MM.1S (cell line): ENCODE data around the gene TMEM59L.
A peak's percentile ranks its signal among the peaks of the same experiment; 100 is the strongest.

Source experiments
- DNase-seq: peaks from one replicate; pipeline ENCODE4 v3.0.0-alpha.2; 2015
- H2AFZ ChIP-seq: fragments of 300-600 bp; sonication (generic); 2 replicates; pipeline ENCODE4 v1.6.0; 2016; ENCODE audit warnings: antibody characterized with exemption, low read length
- H3F3A ChIP-seq: fragments of 300-600 bp; sonication (generic); 2 replicates; pipeline ENCODE4 v1.6.1; 2016; ENCODE audit warnings: mild to moderate bottlenecking, antibody characterized with exemption, low read length, moderate library complexity, mixed read lengths; ENCODE audit not compliant: insufficient read depth
- H3K27ac ChIP-seq: fragments of 300-600 bp; sonication (generic); 2 replicates; pipeline ENCODE4 v1.5.1; 2016; ENCODE audit warnings: mild to moderate bottlenecking, low read length
- H3K27me3 ChIP-seq: fragments of 300-600 bp; sonication (generic); replicated peaks from 2 replicates; pipeline ENCODE4 v1.6.0; 2016; ENCODE audit warnings: low read length; ENCODE audit not compliant: insufficient read depth
- H3K36me3 ChIP-seq: fragments of 300-600 bp; sonication (generic); replicated peaks from 2 replicates; pipeline ENCODE4 v1.6.1; 2016; ENCODE audit warnings: mild to moderate bottlenecking, low read length, mixed read lengths; ENCODE audit not compliant: insufficient read depth
- H3K4me1 ChIP-seq: fragments of 300-600 bp; sonication (generic); 2 replicates; pipeline ENCODE4 v1.6.1; 2016; ENCODE audit warnings: low read length, mixed read lengths
- H3K4me2 ChIP-seq: fragments of 300-600 bp; sonication (generic); 2 replicates; pipeline ENCODE4 v1.6.0; 2016; ENCODE audit warnings: low read depth, low read length
- H3K4me3 ChIP-seq: fragments of 300-600 bp; sonication (generic); 2 replicates; pipeline ENCODE4 v1.5.1; 2016; ENCODE audit warnings: low read length, mixed read lengths
- H3K79me2 ChIP-seq: fragments of 300-600 bp; sonication (generic); 2 replicates; pipeline ENCODE4 v1.6.1; 2016; ENCODE audit warnings: mixed run types, low read length, mixed read lengths
- H3K9ac ChIP-seq: fragments of 300-600 bp; sonication (generic); 2 replicates; pipeline ENCODE4 v1.6.1; 2016; ENCODE audit warnings: low read length, mixed read lengths
- H3K9me2 ChIP-seq: fragments of 300-600 bp; sonication (generic); replicated peaks from 2 replicates; pipeline ENCODE4 v1.6.1; 2016; ENCODE audit warnings: mild to moderate bottlenecking, low read length, mixed read lengths; ENCODE audit not compliant: insufficient read depth
- H3K9me3 ChIP-seq: fragments of 300-600 bp; sonication (generic); replicated peaks from 2 replicates; pipeline ENCODE4 v1.6.1; 2016; ENCODE audit warnings: mild to moderate bottlenecking, low read length, mixed read lengths; ENCODE audit not compliant: insufficient read depth
- H4K20me1 ChIP-seq: fragments of 300-600 bp; sonication (generic); 2 replicates; pipeline ENCODE4 v1.6.1; 2016; ENCODE audit warnings: mild to moderate bottlenecking, low read length, moderate library complexity, mixed read lengths; ENCODE audit not compliant: insufficient read depth
- EZH2 ChIP-seq: fragments of 300-600 bp; sonication (generic); optimal IDR thresholded peaks from 2 replicates; pipeline ENCODE3; 2017; ENCODE audit warnings: low read depth, mild to moderate bottlenecking, antibody characterized with exemption, low read length, mixed read lengths
- EZH2phosphoT487 ChIP-seq: fragments of 300-600 bp; sonication (generic); IDR thresholded peaks from 2 replicates; pipeline ENCODE4 v1.6.1; 2018; ENCODE audit warnings: antibody characterized with exemption, low read length
- TF ChIP-seq, protein P1 (sequence below): fragments of 300-600 bp; sonication (generic); IDR thresholded peaks from 2 replicates; pipeline ENCODE4 v1.5.1; 2016; ENCODE audit warnings: antibody characterized with exemption, low read length, mixed read lengths

The TMEM59L gene

GRCh38 chr19:18593367-18594095, 19.1 kb upstream of the TMEM59L start:
- Histone ChIP-seq H3K27ac (no peak overlapping the region), H3K9me2 (no peaks in the 10 kb centered on the region), H3K4me3 (no peak overlapping the region; the same call in 1 of the 2 replicates), H3K4me1 (peaks cover 5% of the 10 kb centered on the region), H3F3A (peaks cover 17% of the 10 kb centered on the region), H3K9me3 (no peaks in the 10 kb centered on the region), H4K20me1 (no peaks in the 10 kb centered on the region), H3K36me3 (0 out of 2 replicates have a peak, but pooled peaks cover 7% of the 10 kb centered on the region), H3K9ac (no peak overlapping the region), H2AFZ (no peak overlapping the region), H3K4me2 (peak overlapping the region; percentile 99; the same call in 1 of the 2 replicates), H3K27me3 (peaks cover 16% of the 10 kb centered on the region), H3K79me2 (peaks cover 16% of the 10 kb centered on the region)
- DNase-seq, result no peak
- TF ChIP-seq EZH2phosphoT487, result no peak

GRCh38 chr19:18594096-18594823, 18.4 kb upstream of the TMEM59L start:
- Histone ChIP-seq H3K79me2 (peaks cover 16% of the 10 kb centered on the region), H3K27ac (no peak overlapping the region), H2AFZ (peak overlapping the region; percentile 65), H3K4me2 (peak overlapping the region; percentile 99), H3K27me3 (peaks cover 23% of the 10 kb centered on the region), H3K9me2 (no peaks in the 10 kb centered on the region), H3K9ac (peak overlapping the region; percentile 38; the same call in 1 of the 2 replicates), H3K4me3 (peak overlapping the region; percentile 55), H3K36me3 (0 out of 2 replicates have a peak, but pooled peaks cover 7% of the 10 kb centered on the region), H3K9me3 (no peaks in the 10 kb centered on the region), H3F3A (peaks cover 10% of the 10 kb centered on the region), H4K20me1 (no peaks in the 10 kb centered on the region), H3K4me1 (peaks cover 5% of the 10 kb centered on the region)
- peak; percentile 83 for DNase-seq
- TF ChIP-seq, protein P1, sequence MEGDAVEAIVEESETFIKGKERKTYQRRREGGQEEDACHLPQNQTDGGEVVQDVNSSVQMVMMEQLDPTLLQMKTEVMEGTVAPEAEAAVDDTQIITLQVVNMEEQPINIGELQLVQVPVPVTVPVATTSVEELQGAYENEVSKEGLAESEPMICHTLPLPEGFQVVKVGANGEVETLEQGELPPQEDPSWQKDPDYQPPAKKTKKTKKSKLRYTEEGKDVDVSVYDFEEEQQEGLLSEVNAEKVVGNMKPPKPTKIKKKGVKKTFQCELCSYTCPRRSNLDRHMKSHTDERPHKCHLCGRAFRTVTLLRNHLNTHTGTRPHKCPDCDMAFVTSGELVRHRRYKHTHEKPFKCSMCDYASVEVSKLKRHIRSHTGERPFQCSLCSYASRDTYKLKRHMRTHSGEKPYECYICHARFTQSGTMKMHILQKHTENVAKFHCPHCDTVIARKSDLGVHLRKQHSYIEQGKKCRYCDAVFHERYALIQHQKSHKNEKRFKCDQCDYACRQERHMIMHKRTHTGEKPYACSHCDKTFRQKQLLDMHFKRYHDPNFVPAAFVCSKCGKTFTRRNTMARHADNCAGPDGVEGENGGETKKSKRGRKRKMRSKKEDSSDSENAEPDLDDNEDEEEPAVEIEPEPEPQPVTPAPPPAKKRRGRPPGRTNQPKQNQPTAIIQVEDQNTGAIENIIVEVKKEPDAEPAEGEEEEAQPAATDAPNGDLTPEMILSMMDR, result peak; percentile 67
- TF ChIP-seq EZH2 (no peak), EZH2phosphoT487 (no peak)

DNA sequence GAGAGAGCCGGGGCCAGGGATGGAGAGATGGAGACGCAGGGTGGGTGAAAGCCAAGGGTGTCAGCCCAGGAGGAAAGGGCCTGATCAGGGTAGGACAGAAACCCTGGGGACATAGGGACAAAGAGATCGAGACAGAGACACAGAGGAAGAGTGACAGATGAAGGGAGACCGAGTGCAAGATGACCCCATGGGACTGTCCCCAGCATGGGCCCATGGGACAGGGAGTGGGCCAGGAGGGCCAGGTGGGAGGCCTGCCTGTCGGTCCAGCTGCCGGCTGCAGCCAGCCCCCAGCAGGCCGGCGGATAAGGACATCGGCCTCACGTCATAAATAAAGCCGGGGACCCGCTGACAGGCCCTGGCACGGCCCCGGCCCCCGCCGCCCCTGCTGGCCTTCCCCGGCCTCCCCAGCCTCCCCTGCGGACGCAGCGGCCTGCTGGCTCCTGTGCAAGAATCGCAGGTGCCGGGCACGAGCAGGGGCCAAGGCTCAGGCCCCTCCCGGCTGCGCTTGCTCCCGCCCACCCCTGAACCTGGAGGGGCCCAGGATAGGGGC, 17.8 kb upstream of the TMEM59L start:
- Histone ChIP-seq H3K36me3 (0 out of 2 replicates have a peak, but pooled peaks cover 7% of the 10 kb centered on the region), H3K9me3 (no peaks in the 10 kb centered on the region), H2AFZ (peak overlapping the region; percentile 65; the same call in 1 of the 2 replicates), H3K9me2 (no peaks in the 10 kb centered on the region), H3F3A (peaks cover 4% of the 10 kb centered on the region), H3K27ac (no peak overlapping the region), H4K20me1 (no peaks in the 10 kb centered on the region), H3K27me3 (peaks cover 30% of the 10 kb centered on the region), H3K79me2 (peaks cover 11% of the 10 kb centered on the region), H3K4me1 (peaks cover under 1% of the 10 kb centered on the region), H3K4me3 (peak overlapping the region; percentile 55), H3K9ac (peak overlapping the region; percentile 38; the same call in 1 of the 2 replicates), H3K4me2 (peak overlapping the region; percentile 99)
- TF ChIP-seq, protein P1, result no peak
- no peak for DNase-seq
